K562 (cell line): ENCODE results near the gene PDE11A. TPM values are rescaled to one million over a fixed set of nuclear protein-coding genes. Genes with fewer than 3 reads are reported as not detected.

Source experiments
- CREB3 ChIP-seq: fragments of 450-650 bp; conservative IDR thresholded peaks from 2 replicates; pipeline ENCODE4 v1.6.1; 2016; ENCODE audit warnings: missing genetic modification characterization, low read depth, mild to moderate bottlenecking, missing compliant biosample characterization, moderate library complexity
- CREM ChIP-seq: IDR thresholded peaks from 2 replicates; pipeline ENCODE4 v1.6.1; 2014; ENCODE audit warnings: antibody characterized with exemption, low read depth
- CXXC5 ChIP-seq: fragments of 250-450 bp; sonication (Bioruptor Pico); IDR thresholded peaks from 2 replicates; pipeline ENCODE4 v1.8.0; 2022; ENCODE audit warnings: inconsistent platforms, mild to moderate bottlenecking, moderate library complexity
- ELF1 ChIP-seq: fragments of 200-800 bp; sonication (Bioruptor generic); IDR thresholded peaks from 2 replicates; pipeline ENCODE4 v1.6.1; 2016; ENCODE audit warnings: missing genetic modification characterization, missing compliant biosample characterization
- FIP1L1 ChIP-seq: fragments of 200-400 bp; formaldehyde crosslinking; IDR thresholded peaks from 2 replicates; pipeline ENCODE4 v1.6.1; 2018; ENCODE audit warnings: mild to moderate bottlenecking, low read depth, low read length; ENCODE audit not compliant: poor library complexity, severe bottlenecking
- FOXJ2 ChIP-seq: fragments of 200-800 bp; sonication (Bioruptor generic); IDR thresholded peaks from 2 replicates; pipeline ENCODE4 v1.6.1; 2016; ENCODE audit warnings: missing genetic modification characterization, missing compliant biosample characterization
- HDAC8 ChIP-seq: fragments of 450-650 bp; IDR thresholded peaks from 2 replicates; pipeline ENCODE4 v1.6.1; 2016; ENCODE audit warnings: mild to moderate bottlenecking, missing genetic modification characterization, moderate library complexity, missing compliant biosample characterization
- MAZ ChIP-seq, 2 experiments: fragments of 450-650 bp in 1 of 2; sonication (generic) in 1 of 2; formaldehyde crosslinking; IDR thresholded peaks in 1 of 2; conservative IDR thresholded peaks in 1 of 2; 2 replicates each; pipeline versions ENCODE4 v1.4.0 to v1.5.0; 2020; ENCODE audit warnings: mild to moderate bottlenecking in 1 of 2, missing genetic modification reagents in 1 of 2
- MEF2D ChIP-seq: conservative IDR thresholded peaks from 2 replicates; pipeline ENCODE4 v1.6.1; 2016; ENCODE audit warnings: low read depth, missing genetic modification characterization, missing compliant biosample characterization
- MITF ChIP-seq: IDR thresholded peaks from 2 replicates; pipeline ENCODE4 v1.6.1; 2014; ENCODE audit warnings: antibody characterized with exemption
- MLLT1 ChIP-seq, 2 experiments: fragments of 450-650 bp; IDR thresholded peaks; 2 replicates each; pipeline ENCODE4 v1.6.1; 2016
- NKRF ChIP-seq: fragments of 450-650 bp; IDR thresholded peaks from 2 replicates; pipeline ENCODE4 v1.6.1; 2016; ENCODE audit warnings: borderline replicate concordance
- PHTF2 ChIP-seq: fragments of 250-450 bp; sonication (Bioruptor Pico); IDR thresholded peaks from 2 replicates; pipeline ENCODE4 v1.5.0; 2021; ENCODE audit warnings: mild to moderate bottlenecking
- POLR3G ChIP-seq: IDR thresholded peaks from 2 replicates; pipeline ENCODE4 v1.6.1; 2011; ENCODE audit not compliant: insufficient read length, insufficient replicate concordance; ENCODE audit errors: extremely low read depth
- THAP7 ChIP-seq: fragments of 250-450 bp; sonication (Bioruptor Pico); IDR thresholded peaks from 2 replicates; pipeline ENCODE4 v1.5.0; 2021
- THRAP3 ChIP-seq: fragments of 450-650 bp; IDR thresholded peaks from 2 replicates; pipeline ENCODE4 v1.6.1; 2016; ENCODE audit warnings: mild to moderate bottlenecking, inconsistent platforms, borderline replicate concordance
- ZKSCAN8 ChIP-seq: fragments of 200-800 bp; sonication (Bioruptor generic); IDR thresholded peaks from 2 replicates; pipeline ENCODE4 v1.6.1; 2016; ENCODE audit warnings: missing genetic modification characterization, missing compliant biosample characterization
- ZNF431 ChIP-seq: sonication (generic); formaldehyde crosslinking; IDR thresholded peaks from 2 replicates; pipeline ENCODE4 v1.8.0; 2022; ENCODE audit warnings: mild to moderate bottlenecking, missing genetic modification reagents
- ZNF668 ChIP-seq: fragments of 250-450 bp; sonication (Bioruptor Pico); IDR thresholded peaks from 2 replicates; pipeline ENCODE4 v1.8.0; 2022; ENCODE audit warnings: mild to moderate bottlenecking, inconsistent platforms
- ZNF778 ChIP-seq: fragments of 450-650 bp; formaldehyde crosslinking; IDR thresholded peaks from 2 replicates; pipeline ENCODE4 v1.4.0; 2020; ENCODE audit warnings: mild to moderate bottlenecking, moderate library complexity
- ZSCAN29 ChIP-seq: fragments of 450-650 bp; IDR thresholded peaks from 2 replicates; pipeline ENCODE4 v1.6.1; 2017
- polyA plus RNA-seq, 8 experiments: library from polyadenylated mRNA; depleted of rRNA in 4 of 8; stranded (reverse) in 5 of 8; unstranded in 3 of 8; fragments of >200 nt; fragmentation: Nextera tagmentation in 2 of 8; fragmentation: Illumina TruSeq in 1 of 8; extraction: Ambion mirVana in 2 of 8; extraction: Trizol in 1 of 8; gene quantifications; 2 replicates each; pipeline versions ENCODE4 v1.2.1 to v1.2.3, GENCODE V29; 2011 to 2014; ENCODE audit warnings: inconsistent platforms in 1 of 8, missing spikeins in 1 of 8
- total RNA-seq, 7 experiments: library from RNA; depleted of rRNA in 6 of 7; stranded (reverse); fragments of >200 nt in 6 of 7; fragmentation: Illumina TruSeq in 2 of 7; extraction: Trizol in 2 of 7; gene quantifications; 2 replicates each; pipeline versions ENCODE4 v1.2.1 to v1.2.3, GENCODE V29; 2011 to 2021; ENCODE audit warnings: low replicate concordance in 1 of 7

Gene PDE11A
- total and polyA plus RNA-seq, 9 of the 15 experiments (the other 6 are each of a cell fraction or from before 2014, with no cell fraction given), result 3.2 to 22.1 (median 5.7) TPM

GRCh38 chr2:177618255-177619253 is 454.0 kb downstream of the PDE11A start (continued):
- no peak for TF ChIP-seq MLLT1 (IDR thresholded peaks at IDR 0.05)
- TF ChIP-seq ELF1 (tag), result peak; percentile 93
- 0 out of 2 replicates have a peak, but pooled peaks have one; percentile 30 for TF ChIP-seq HDAC8
- TF ChIP-seq FOXJ2 (tag), result peak; percentile 99
- TF ChIP-seq ZSCAN29, result peak; percentile 91; the same call in 1 of the 2 replicates
- 0 out of 2 replicates have a peak, but pooled peaks have one; percentile 51 for TF ChIP-seq ZNF668 (CRISPR knock-in tag)
- TF ChIP-seq FIP1L1, result no peak
- TF ChIP-seq POLR3G, result no peak
- TF ChIP-seq MEF2D (tag), result no peak
- peak; percentile 38 to 84; a peak in 2 of 4 replicates for TF ChIP-seq MAZ (CRISPR knock-in tag; conservative IDR thresholded peaks at IDR 0.05 in 1 of 2, IDR thresholded peaks at IDR 0.05 in 1 of 2)
- no peak for TF ChIP-seq THRAP3
- TF ChIP-seq PHTF2 (CRISPR knock-in tag), result no peak
- TF ChIP-seq THAP7 (CRISPR knock-in tag), result no peak
- TF ChIP-seq CXXC5, result peak; percentile 92
- TF ChIP-seq CREB3 (tag), result no peak
- TF ChIP-seq ZNF431 (CRISPR knock-in tag), result no peak
- no peak for TF ChIP-seq MITF
- no peak for TF ChIP-seq ZKSCAN8
- TF ChIP-seq ZNF778 (CRISPR knock-in tag), result no peak
- peak; percentile 88 for TF ChIP-seq NKRF
- TF ChIP-seq CREM, result peak; percentile 84
